Psoas muscle (tissue), 8 donors: ENCODE data around the gene NDUFB2. TPM values are rescaled to one million over a fixed set of nuclear protein-coding genes. Genes with fewer than 3 reads are reported as not detected.
"Not testable (repeated sequence)": the region's sequence is repeated elsewhere in the genome, so short reads cannot be mapped to it uniquely, and the experiment has no call there.

Experiments
- ATAC-seq, 4 donors: fragments of 200-7000 bp; cut with Tn5 transposase; one replicate each; pipeline ENCODE4 v1.9.1; 2020; ENCODE audit warnings: moderate library complexity in 3 of 4, mild to moderate bottlenecking in 2 of 4
- DNase-seq, 2 donors: peaks; one replicate each; pipeline ENCODE4 v3.0.0-alpha.2; 2020
- H3K27ac ChIP-seq: fragments of 200-600 bp; one replicate; pipeline ENCODE4 v1.8.0; 2022
- H3K27me3 ChIP-seq, 3 donors: fragments of 200-600 bp in 1 of 3; one replicate each; pipeline versions ENCODE4 v1.6.1 to v1.8.0; 2013 to 2022; ENCODE audit warnings: low read length in 2 of 3, mild to moderate bottlenecking in 2 of 3, moderate library complexity in 1 of 3; ENCODE audit not compliant: insufficient read depth in 3 of 3
- H3K36me3 ChIP-seq, 2 donors: fragments of 200-600 bp in 1 of 2; one replicate each; pipeline versions ENCODE4 v1.6.1 to v1.8.0; 2013 to 2022; ENCODE audit warnings: low read depth in 1 of 2, mild to moderate bottlenecking in 1 of 2, moderate library complexity in 1 of 2; ENCODE audit not compliant: insufficient read depth in 1 of 2
- H3K4me1 ChIP-seq: fragments of 200-600 bp; one replicate; pipeline ENCODE4 v1.8.0; 2022
- H3K4me3 ChIP-seq: fragments of 200-600 bp; one replicate; pipeline ENCODE4 v1.8.0; 2022; ENCODE audit warnings: mild to moderate bottlenecking
- H3K9me3 ChIP-seq: fragments of 200-600 bp; one replicate; pipeline ENCODE4 v1.8.0; 2022
- CTCF ChIP-seq: fragments of 200-600 bp; IDR thresholded peaks from one replicate; pipeline ENCODE4 v1.8.0; 2022; ENCODE audit warnings: antibody characterized with exemption
- WGBS, 3 donors: extraction: QIAGEN DNeasy Blood & Tissue Kit; methylation state at CpG; one replicate each; pipeline versions ENCODE4 v1.1.6 to v1.1.7; 2013; 5-methylcytosine and 5-hydroxymethylcytosine counted together
- intact Hi-C, 2 donors: fragments of 100-400 bp; cut with DNase I; formaldehyde crosslinking; loops; one replicate each; pipeline versions ENCODE4 v1.11.0 to v1.14.2; 2022
- polyA plus RNA-seq, 3 donors: library from polyadenylated mRNA; stranded (reverse); fragments of 200-250 nt; gene quantifications; one replicate each; pipeline ENCODE4 v1.2.3, GENCODE V29; 2013
- total RNA-seq, 4 donors: library from RNA; stranded (reverse); fragmentation: NEBNext Ultra II Directional in 2 of 4; extraction: Animal tissue kit (Norgen Biotek cat#: 25700) in 2 of 4; gene quantifications; one replicate each; pipeline versions ENCODE4 v1.2.1 to v1.2.4, GENCODE V29; 2021 to 2023
- donor health status: healthy with polysubstance abuse.
- donor health status: DM: no; HTN: no; CAD: no; lungs with moderate emphysema.
- donor health status: Bipolar disorder and iron deficiency.
- donor health status: healthy.
- donor health status: DM: yes; HTN: yes; CAD: no.
- donor health status: DM: no; HTN: no; CAD: no.
- donor health status: DM: no; HTN: no; CAD: no.
- donor health status: DM: yes; HTN: yes; CAD: no.

Gene NDUFB2
- total and polyA plus RNA-seq, 7 donors: 320 to 768 (median 481) TPM

GRCh38 chr7:140667476-140667875 lies 29.0 kb upstream of the NDUFB2 start:
- no peak for DNase-seq
- no peak for ATAC-seq
- TF ChIP-seq CTCF: no peak
- intact Hi-C loops: no loop called here
- H3K9me3 ChIP-seq: no peaks in the 10 kb centered on the region
- H3K4me3 ChIP-seq: no peak overlapping the region
- H3K36me3 ChIP-seq: no peaks in the 10 kb centered on the region
- H3K27ac ChIP-seq: no peak overlapping the region
- H3K27me3 ChIP-seq: no peaks in the 10 kb centered on the region
- H3K4me1 ChIP-seq: peaks cover 5% of the 10 kb centered on the region
- 81 to 91% (median 90%) methylated on average over 1 of the region's 1 CpG for WGBS, 3 donors

- DNase-seq: no peak
- Histone ChIP-seq H3K36me3 (no peaks in the 10 kb centered on the region), H3K27me3 (no peaks in the 10 kb centered on the region), H3K4me3 (no peak overlapping the region), H3K9me3 (no peaks in the 10 kb centered on the region), H3K4me1 (peaks cover 10% of the 10 kb centered on the region), H3K27ac (no peak overlapping the region)
- intact Hi-C loops: no loop called here
- no peak for ATAC-seq
- TF ChIP-seq CTCF: no peak
- WGBS, 3 donors: 75 to 87% (median 83%) methylated on average over 1 of the region's 1 CpG
Observed at GRCh38 chr7:140668641-140669040, 27.9 kb upstream of the NDUFB2 start.

GRCh38 chr7:140669352-140669751 lies 27.2 kb upstream of the NDUFB2 start:
- WGBS, 3 donors: 92 to 96% (median 93%) methylated on average over 3 of the region's 3 CpGs
- H3K27ac ChIP-seq: no peak overlapping the region
- intact Hi-C loops: no loop called here

GRCh38 chr7:140669862-140670261 lies 26.6 kb upstream of the NDUFB2 start:
- H3K27me3 ChIP-seq, DNase-seq, H3K4me3 ChIP-seq, ATAC-seq, H3K27ac ChIP-seq, H3K36me3 ChIP-seq, H3K9me3 ChIP-seq: not testable (repeated sequence)
- intact Hi-C loops: loop anchor here in 1 of 2 donors (10.0 kb wide), 1 partner anchor 345 kb away; the partner anchor contains the start of gene MRPS33
- peaks cover 22% of the 10 kb centered on the region for H3K4me1 ChIP-seq
- 91 to 93% (median 91%) methylated on average over 10 of the region's 10 CpGs for WGBS, 3 donors

More at GRCh38 chr7:140669352-140669751, 27.2 kb upstream of the NDUFB2 start:
- Histone ChIP-seq H3K4me3 (no peak overlapping the region), H3K36me3 (no peaks in the 10 kb centered on the region), H3K4me1 (peaks cover 17% of the 10 kb centered on the region), H3K27me3 (no peaks in the 10 kb centered on the region), H3K9me3 (no peaks in the 10 kb centered on the region)
- DNase-seq (no peak), ATAC-seq (no peak)
- no peak for TF ChIP-seq CTCF

- H3K36me3 ChIP-seq: no peaks in the 10 kb centered on the region
- H3K27ac ChIP-seq: no peak overlapping the region
- peaks cover 28% of the 10 kb centered on the region for H3K4me1 ChIP-seq
- TF ChIP-seq CTCF: no peak
- DNase-seq (no peak), ATAC-seq (no peak)
- H3K4me3 ChIP-seq: no peak overlapping the region
- intact Hi-C loops: loop anchor here in 1 of 2 donors (10.0 kb wide), 1 partner anchor 344 kb away; the partner anchor contains the start of gene MRPS33
- H3K27me3 ChIP-seq: no peaks in the 10 kb centered on the region
- 68 to 72% (median 71%) methylated on average over 4 of the region's 4 CpGs for WGBS, 3 donors
- H3K9me3 ChIP-seq: no peaks in the 10 kb centered on the region
Observed at GRCh38 chr7:140670343-140670935, 26.1 kb upstream of the NDUFB2 start.
